OCI-LY1 (cell line): ENCODE data around the gene LLGL2.
"Not testable (repeated sequence)": the region's sequence is repeated elsewhere in the genome, so short reads cannot be mapped to it uniquely, and the experiment has no call there.

Experiments used
- H2AFZ ChIP-seq: fragments of 200-600 bp; sonication (generic), shearing (Covaris generic); 2 replicates; pipeline ENCODE4 v1.6.0; 2014; ENCODE audit warnings: antibody characterized with exemption, mild to moderate bottlenecking, low read length
- H3F3A ChIP-seq: fragments of 200-600 bp; sonication (generic), shearing (Covaris generic); 2 replicates; pipeline ENCODE4 v1.6.0; 2014; ENCODE audit warnings: mild to moderate bottlenecking, antibody characterized with exemption, low read length, moderate library complexity; ENCODE audit not compliant: insufficient read depth
- H3K27ac ChIP-seq: fragments of 200-600 bp; sonication (generic); 2 replicates; pipeline ENCODE4 v1.5.1; 2014; ENCODE audit warnings: low read length, mixed run types, mild to moderate bottlenecking, low read depth; ENCODE audit not compliant: poor library complexity, severe bottlenecking
- H3K27me3 ChIP-seq: fragments of 200-600 bp; sonication (generic); 2 replicates; pipeline ENCODE4 v1.6.0; 2014; ENCODE audit warnings: antibody characterized with exemption, mild to moderate bottlenecking, low read length, moderate library complexity; ENCODE audit not compliant: insufficient read depth
- H3K36me3 ChIP-seq: fragments of 200-600 bp; sonication (generic); 2 replicates; pipeline ENCODE4 v1.6.1; 2014; ENCODE audit warnings: mild to moderate bottlenecking, antibody characterized with exemption, low read length, moderate library complexity, mixed read lengths; ENCODE audit not compliant: insufficient read depth
- H3K4me1 ChIP-seq: fragments of 200-600 bp; sonication (generic); 2 replicates; pipeline ENCODE4 v1.5.1; 2014; ENCODE audit warnings: mild to moderate bottlenecking, low read length, moderate library complexity; ENCODE audit not compliant: insufficient read depth, severe bottlenecking
- H3K4me2 ChIP-seq: fragments of 200-600 bp; sonication (generic), shearing (Covaris generic); 2 replicates; pipeline ENCODE4 v1.6.1; 2014; ENCODE audit warnings: low read length
- H3K4me3 ChIP-seq: fragments of 200-600 bp; sonication (generic); 2 replicates; pipeline ENCODE4 v1.5.1; 2014; ENCODE audit warnings: low read length, low read depth, mild to moderate bottlenecking, mixed read lengths; ENCODE audit not compliant: poor library complexity, severe bottlenecking
- H3K79me2 ChIP-seq: fragments of 200-600 bp; shearing (Covaris generic); 2 replicates; pipeline ENCODE4 v1.6.1; 2016; ENCODE audit warnings: mixed run types, low read length, mixed read lengths; ENCODE audit not compliant: insufficient read depth
- H3K9ac ChIP-seq: fragments of 200-600 bp; sonication (generic), shearing (Covaris generic); 2 replicates; pipeline ENCODE4 v1.6.1; 2014; ENCODE audit warnings: mild to moderate bottlenecking, low read length, mixed read lengths
- H3K9me2 ChIP-seq: fragments of 200-600 bp; sonication (generic), shearing (Covaris generic); 2 replicates; pipeline ENCODE4 v1.6.1; 2014; ENCODE audit warnings: low read depth, mild to moderate bottlenecking, low read length, mixed read lengths
- H3K9me3 ChIP-seq: fragments of 200-600 bp; shearing (Covaris generic); 2 replicates; pipeline ENCODE4 v1.6.1; 2014; ENCODE audit warnings: low read length, mixed read lengths
- H4K20me1 ChIP-seq: fragments of 200-600 bp; sonication (generic), shearing (Covaris generic); 2 replicates; pipeline ENCODE4 v1.6.0; 2016; ENCODE audit warnings: mild to moderate bottlenecking, low read length; ENCODE audit not compliant: insufficient read depth
- CTCF ChIP-seq: fragments of 200-600 bp; sonication (generic), shearing (Covaris generic); IDR thresholded peaks from 2 replicates; pipeline ENCODE4 v1.5.1; 2017; ENCODE audit warnings: mild to moderate bottlenecking, antibody characterized with exemption, low read length, moderate library complexity, mixed read lengths
- EZH2 ChIP-seq: fragments of 200-600 bp; sonication (generic), shearing (Covaris generic); IDR thresholded peaks from 2 replicates; pipeline ENCODE4 v1.8.0; 2017; ENCODE audit warnings: borderline replicate concordance, mixed run types, mild to moderate bottlenecking, antibody characterized with exemption, low read length, moderate library complexity, mixed read lengths

The LLGL2 gene

GRCh38 chr17:75575728-75576127 is 50.2 kb downstream of the LLGL2 start:
- TF ChIP-seq EZH2 (no peak), CTCF (no peak)
- no peak overlapping the region for H3K4me2 ChIP-seq
- H3K9me3 ChIP-seq = no peaks in the 10 kb centered on the region
- no peaks in the 10 kb centered on the region for H3K36me3 ChIP-seq
- no peak overlapping the region for H3K9ac ChIP-seq
- peaks cover 8% of the 10 kb centered on the region; the same call in 1 of the 2 replicates for H3K27me3 ChIP-seq
- H4K20me1 ChIP-seq = no peaks in the 10 kb centered on the region
- no peaks in the 10 kb centered on the region for H3K79me2 ChIP-seq
- no peak overlapping the region for H3K4me3 ChIP-seq
- H3K27ac ChIP-seq = no peak overlapping the region
- no peaks in the 10 kb centered on the region for H3F3A ChIP-seq
- no peak overlapping the region for H2AFZ ChIP-seq
- peaks cover 11% of the 10 kb centered on the region for H3K4me1 ChIP-seq
- H3K9me2 ChIP-seq = no peaks in the 10 kb centered on the region

- no peaks in the 10 kb centered on the region for H4K20me1 ChIP-seq
- no peaks in the 10 kb centered on the region; the same call in 1 of the 2 replicates for H3K36me3 ChIP-seq
- H2AFZ ChIP-seq = no peak overlapping the region
- H3K4me3 ChIP-seq = no peak overlapping the region
- no peaks in the 10 kb centered on the region for H3F3A ChIP-seq
- H3K9ac ChIP-seq = no peak overlapping the region
- TF ChIP-seq EZH2 = no peak
- no peak for TF ChIP-seq CTCF
- H3K79me2 ChIP-seq = no peaks in the 10 kb centered on the region
- no peak overlapping the region for H3K27ac ChIP-seq
- H3K9me2 ChIP-seq = no peaks in the 10 kb centered on the region
- no peak overlapping the region for H3K4me2 ChIP-seq
- peaks cover 2% of the 10 kb centered on the region for H3K4me1 ChIP-seq
- peaks cover 8% of the 10 kb centered on the region; the same call in 1 of the 2 replicates for H3K27me3 ChIP-seq
- 0 out of 2 replicates have a peak, but pooled peaks cover 2% of the 10 kb centered on the region for H3K9me3 ChIP-seq
These were observed 51.2 kb downstream of the LLGL2 start for GRCh38 chr17:75576661-75577060.

GRCh38 chr17:75581121-75581725 is 55.7 kb downstream of the LLGL2 start:
- not testable (repeated sequence) for H3K4me3 ChIP-seq, H3K9ac ChIP-seq, H3K27me3 ChIP-seq, H3F3A ChIP-seq, H3K9me2 ChIP-seq, H4K20me1 ChIP-seq, H3K9me3 ChIP-seq, H3K4me1 ChIP-seq, H3K36me3 ChIP-seq, H2AFZ ChIP-seq, H3K27ac ChIP-seq, H3K4me2 ChIP-seq, H3K79me2 ChIP-seq

GRCh38 chr17:75583197-75583596 is 57.7 kb downstream of the LLGL2 start:
- not testable (repeated sequence) for H3F3A ChIP-seq, H3K4me2 ChIP-seq, H3K27me3 ChIP-seq, H3K4me3 ChIP-seq, H3K27ac ChIP-seq, H4K20me1 ChIP-seq, H3K79me2 ChIP-seq, H3K9me2 ChIP-seq, H3K36me3 ChIP-seq, H3K9me3 ChIP-seq, H3K9ac ChIP-seq, H3K4me1 ChIP-seq, H2AFZ ChIP-seq
